ENCODE results near the gene NAP1L4.

The NAP1L4 gene

DNA sequence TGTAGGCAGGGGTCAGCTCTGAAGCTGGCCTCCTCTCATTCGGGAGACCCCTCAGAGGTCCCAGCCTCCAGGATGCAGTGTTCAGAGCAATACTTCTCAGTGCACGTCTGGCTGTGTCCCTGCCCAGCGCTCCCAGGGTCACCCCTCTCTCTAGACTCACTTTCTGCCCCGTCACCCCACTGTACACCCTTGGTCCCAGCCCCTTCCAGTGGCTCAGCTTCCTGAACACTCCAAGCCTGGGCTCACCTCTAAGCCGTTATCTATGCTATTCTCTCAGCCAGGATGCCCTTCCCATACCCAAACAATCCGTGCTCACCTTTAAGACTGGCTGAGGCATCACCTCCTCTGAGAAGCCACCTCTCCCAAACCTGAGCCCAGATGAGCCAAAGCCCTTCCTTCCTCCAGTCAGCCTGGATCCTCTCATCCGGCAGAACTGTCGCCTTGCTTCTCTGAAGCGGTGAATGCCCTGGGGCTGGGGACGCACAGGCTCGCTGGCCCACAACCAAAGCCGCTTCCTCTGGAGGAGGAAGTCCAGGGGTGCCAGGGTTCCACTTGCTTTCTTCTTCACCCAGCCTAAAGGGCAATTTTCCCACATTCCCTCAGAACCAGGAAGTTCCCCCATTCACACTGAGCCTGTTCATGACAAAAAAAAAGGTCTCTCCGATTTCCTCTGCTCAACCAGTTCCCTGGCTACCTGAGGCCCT is 92.9 kb downstream of the NAP1L4 start:
- TF ChIP-seq, protein P1, sequence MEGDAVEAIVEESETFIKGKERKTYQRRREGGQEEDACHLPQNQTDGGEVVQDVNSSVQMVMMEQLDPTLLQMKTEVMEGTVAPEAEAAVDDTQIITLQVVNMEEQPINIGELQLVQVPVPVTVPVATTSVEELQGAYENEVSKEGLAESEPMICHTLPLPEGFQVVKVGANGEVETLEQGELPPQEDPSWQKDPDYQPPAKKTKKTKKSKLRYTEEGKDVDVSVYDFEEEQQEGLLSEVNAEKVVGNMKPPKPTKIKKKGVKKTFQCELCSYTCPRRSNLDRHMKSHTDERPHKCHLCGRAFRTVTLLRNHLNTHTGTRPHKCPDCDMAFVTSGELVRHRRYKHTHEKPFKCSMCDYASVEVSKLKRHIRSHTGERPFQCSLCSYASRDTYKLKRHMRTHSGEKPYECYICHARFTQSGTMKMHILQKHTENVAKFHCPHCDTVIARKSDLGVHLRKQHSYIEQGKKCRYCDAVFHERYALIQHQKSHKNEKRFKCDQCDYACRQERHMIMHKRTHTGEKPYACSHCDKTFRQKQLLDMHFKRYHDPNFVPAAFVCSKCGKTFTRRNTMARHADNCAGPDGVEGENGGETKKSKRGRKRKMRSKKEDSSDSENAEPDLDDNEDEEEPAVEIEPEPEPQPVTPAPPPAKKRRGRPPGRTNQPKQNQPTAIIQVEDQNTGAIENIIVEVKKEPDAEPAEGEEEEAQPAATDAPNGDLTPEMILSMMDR (IDR thresholded peaks at IDR 0.05; ENCODE audit: low read depth, low read length) = no peak
- no peak overlapping the region for H3K4me3 ChIP-seq (ENCODE audit: low read depth, low read length)

DNA sequence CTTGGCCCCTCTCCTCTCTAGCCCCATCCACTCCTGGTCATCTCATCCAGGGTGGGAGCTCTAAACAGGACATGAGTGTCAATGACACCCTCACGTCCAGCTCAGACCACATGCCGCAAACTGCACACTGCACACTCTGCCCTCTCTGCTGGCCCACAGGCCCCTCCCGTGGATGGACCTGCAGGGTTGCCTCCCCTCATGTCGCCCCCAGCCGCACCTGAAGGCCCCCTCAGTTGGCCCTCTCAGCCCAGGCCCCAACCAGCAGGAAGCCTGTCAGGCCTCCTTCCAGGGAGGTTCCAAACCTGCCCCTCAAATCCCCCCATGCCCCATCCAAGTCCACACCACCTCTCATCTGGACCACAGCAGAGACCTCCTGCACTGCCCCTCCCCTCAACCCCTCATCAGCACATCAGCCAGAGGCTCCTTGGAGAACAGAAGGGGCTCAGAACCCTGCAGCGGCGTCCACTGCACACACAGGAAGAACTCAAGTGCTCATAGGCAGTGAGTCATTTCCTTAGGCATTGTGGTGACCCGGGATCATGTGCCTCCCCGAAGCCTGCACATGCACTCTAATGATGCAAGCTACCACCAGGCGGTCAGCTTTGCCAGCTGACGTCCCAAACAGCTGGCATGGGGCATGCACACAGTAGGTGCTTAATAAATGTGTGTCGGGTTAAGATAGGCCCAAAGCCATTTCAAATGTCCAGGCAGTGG is 93.6 kb downstream of the NAP1L4 start:
- TF ChIP-seq, protein P1 (IDR thresholded peaks at IDR 0.05; ENCODE audit: low read depth, low read length) = no peak
- H3K4me3 ChIP-seq (ENCODE audit: low read depth, low read length) = no peak overlapping the region

DNA sequence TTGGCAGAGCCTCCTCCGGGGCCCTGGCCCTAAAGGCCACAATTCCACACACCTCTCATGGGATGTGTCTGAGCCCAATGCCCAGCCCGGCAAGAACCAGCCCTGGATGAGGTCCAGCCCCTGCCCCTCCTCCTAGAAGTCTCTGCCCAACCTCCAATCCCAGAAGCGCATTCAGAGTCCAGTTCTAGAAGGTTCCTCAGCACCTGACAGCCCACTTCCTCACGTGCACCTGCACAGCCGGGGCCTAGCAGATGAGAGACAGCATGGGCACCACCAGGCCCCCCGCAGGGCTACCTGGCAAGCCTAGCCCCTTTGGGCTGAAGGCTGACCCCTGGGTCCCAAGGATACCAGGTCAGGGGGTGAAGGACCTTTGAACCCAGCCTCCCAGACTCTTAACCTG is 95.1 kb downstream of the NAP1L4 start:
- no peak overlapping the region for H3K4me3 ChIP-seq (ENCODE audit: low read depth, low read length)
- TF ChIP-seq, protein P1 (IDR thresholded peaks at IDR 0.05; ENCODE audit: low read depth, low read length) = no peak

DNA sequence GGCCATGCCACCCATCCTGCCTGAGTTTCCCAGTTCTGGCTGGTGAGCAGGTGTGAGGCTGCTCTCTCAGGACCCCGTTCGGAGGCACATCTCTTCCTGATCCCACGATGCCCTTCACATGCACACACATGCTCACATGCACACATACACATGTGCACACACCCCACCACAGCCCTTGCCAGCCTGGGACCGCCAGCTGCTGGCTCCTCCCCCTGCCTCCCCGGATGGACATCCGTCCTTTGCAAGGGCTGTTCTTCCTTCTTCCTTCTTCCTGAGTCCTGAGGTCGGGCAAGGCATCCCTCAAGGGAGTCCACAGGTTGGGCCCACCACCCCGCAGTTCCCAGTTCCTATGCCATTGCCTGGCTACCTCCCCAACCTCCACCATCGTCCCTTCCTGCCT is 96.1 kb downstream of the NAP1L4 start:
- TF ChIP-seq, protein P1 (IDR thresholded peaks at IDR 0.05; ENCODE audit: low read depth, low read length) = no peak

More for the DNA sequence above, 96.1 kb downstream of the NAP1L4 start:
- H3K4me3 ChIP-seq (ENCODE audit: low read depth, low read length) = no peak overlapping the region

Data from WI38 (cell line).